CD4-positive, alpha-beta T cell (primary cell): ENCODE data around the gene SH3RF1. TPM values are rescaled to one million over a fixed set of nuclear protein-coding genes. Genes with fewer than 3 reads are reported as not detected.
A peak's percentile ranks its signal among the peaks of the same experiment; 100 is the strongest.

ENCODE experiments used
- ATAC-seq: fragments of 200-7000 bp; cut with Tn5 transposase; one replicate; pipeline ENCODE4 v1.10.0; 2022; ENCODE audit warnings: mild to moderate bottlenecking; ENCODE audit not compliant: poor library complexity
- CTCF ChIA-PET: fragments of 350-600 bp; sonication (Branson Sonifier 250); formaldehyde crosslinking; loops from one replicate; lab custom pipeline; 2021; ENCODE audit warnings: antibody characterized with exemption, inconsistent platforms; lab: Charles Lee
- POLR2A ChIA-PET: fragments of 350-600 bp; sonication (Branson Sonifier 250); formaldehyde crosslinking; loops from one replicate; lab custom pipeline; 2021; ENCODE audit warnings: antibody characterized with exemption, inconsistent platforms; lab: Charles Lee
- DNase-seq, 14 experiments: peaks; one replicate each; pipeline ENCODE4 v3.0.0-alpha.2; 2013 to 2020; ENCODE audit warnings: mixed read lengths in 2 of 14
- H3K27ac ChIP-seq, 2 donors: one replicate each; pipeline versions ENCODE4 v1.5.1 to v1.7.0; 2013; ENCODE audit warnings: low read length in 2 of 2, low read depth in 1 of 2, mild to moderate bottlenecking in 1 of 2
- H3K27me3 ChIP-seq, 2 experiments: 1 replicate in 1 of 2; 2 replicates in 1 of 2; pipeline versions ENCODE4 v1.6.1 to v1.7.0; 2013; ENCODE audit warnings: low read length in 2 of 2, control low read depth in 1 of 2, mild to moderate bottlenecking in 1 of 2, moderate library complexity in 1 of 2; ENCODE audit not compliant: insufficient read depth in 2 of 2, control insufficient read depth in 1 of 2
- H3K36me3 ChIP-seq: one replicate; pipeline ENCODE4 v1.6.1; 2013; ENCODE audit warnings: low read length, control low read depth; ENCODE audit not compliant: insufficient read depth
- H3K4me1 ChIP-seq: one replicate; pipeline ENCODE4 v1.6.1; 2013; ENCODE audit warnings: low read length, control low read depth; ENCODE audit not compliant: insufficient read depth
- H3K4me3 ChIP-seq: one replicate; pipeline ENCODE4 v1.5.1; 2013; ENCODE audit warnings: mild to moderate bottlenecking, low read length, moderate library complexity
- H3K9me3 ChIP-seq, 2 experiments: 1 replicate in 1 of 2; 2 replicates in 1 of 2; pipeline versions ENCODE4 v1.6.1 to v1.7.0; 2013; ENCODE audit warnings: low read length in 2 of 2, mild to moderate bottlenecking in 2 of 2, control low read depth in 1 of 2, moderate library complexity in 1 of 2; ENCODE audit not compliant: control insufficient read depth in 1 of 2, insufficient read depth in 1 of 2
- H3K27ac Mint-ChIP-seq: one replicate; pipeline ENCODE4 v1.8.0; 2020; ENCODE audit warnings: mixed read lengths
- H3K27me3 Mint-ChIP-seq: one replicate; pipeline ENCODE4 v1.8.0; 2021; ENCODE audit warnings: mixed read lengths
- H3K36me3 Mint-ChIP-seq: one replicate; pipeline ENCODE4 v1.8.0; 2021; ENCODE audit warnings: low read depth, mixed read lengths
- H3K4me1 Mint-ChIP-seq: one replicate; pipeline ENCODE4 v1.8.0; 2021; ENCODE audit warnings: low read depth, mixed read lengths
- H3K4me3 Mint-ChIP-seq: one replicate; pipeline ENCODE4 v1.8.0; 2020; ENCODE audit warnings: mild to moderate bottlenecking, mixed read lengths
- H3K9me3 Mint-ChIP-seq: one replicate; pipeline ENCODE4 v1.8.0; 2020; ENCODE audit warnings: mixed read lengths
- CTCF ChIP-seq: fragments of 200-600 bp; IDR thresholded peaks from one replicate; pipeline ENCODE4 v1.8.0; 2022; ENCODE audit warnings: antibody characterized with exemption, mild to moderate bottlenecking
- intact Hi-C, 2 experiments: fragments of 100-400 bp; cut with DNase I in 1 of 2; cut with micrococcal nuclease in 1 of 2; formaldehyde crosslinking; loops; one replicate each; pipeline versions ENCODE4 v1.15.1 to v1.9.0; 2023 to 2025; cut with DNase I, micrococcal nuclease
- total RNA-seq, 174 experiments: library from RNA in 2 of 174; stranded (reverse) in 2 of 174; gene quantifications; one replicate each; pipeline ENCODE4 v1.2.3 and lab custom pipeline; 2021 to 2026

The SH3RF1 gene
- total RNA-seq, 2 experiments from 2014 or later, result 0.25 TPM; not detected in 1

- Mint-ChIP-seq H3K9me3 (peaks cover 1% of the 10 kb centered on the region), H3K4me1 (no peaks in the 10 kb centered on the region), H3K36me3 (no peaks in the 10 kb centered on the region), H3K27me3 (peaks cover 5% of the 10 kb centered on the region), H3K27ac (no peak overlapping the region), H3K4me3 (no peak overlapping the region)
- CTCF ChIA-PET, result no interaction called here
- H3K4me3 ChIP-seq, result no peak overlapping the region
- POLR2A ChIA-PET, result no interaction called here
- TF ChIP-seq CTCF, result no peak
- H3K27me3 ChIP-seq, result no peaks in the 10 kb centered on the region
- H3K4me1 ChIP-seq, result no peaks in the 10 kb centered on the region
- no peak overlapping the region for H3K27ac ChIP-seq
- H3K36me3 ChIP-seq, result no peaks in the 10 kb centered on the region
- ATAC-seq, result no peak
- no peak for DNase-seq
- intact Hi-C loops, result no loop called here
- H3K9me3 ChIP-seq, result peaks cover 0 to 4% of the 10 kb centered on the region in 2 experiments
Observed at GRCh38 chr4:169313732-169314131, 43.0 kb upstream of the SH3RF1 start.

DNA sequence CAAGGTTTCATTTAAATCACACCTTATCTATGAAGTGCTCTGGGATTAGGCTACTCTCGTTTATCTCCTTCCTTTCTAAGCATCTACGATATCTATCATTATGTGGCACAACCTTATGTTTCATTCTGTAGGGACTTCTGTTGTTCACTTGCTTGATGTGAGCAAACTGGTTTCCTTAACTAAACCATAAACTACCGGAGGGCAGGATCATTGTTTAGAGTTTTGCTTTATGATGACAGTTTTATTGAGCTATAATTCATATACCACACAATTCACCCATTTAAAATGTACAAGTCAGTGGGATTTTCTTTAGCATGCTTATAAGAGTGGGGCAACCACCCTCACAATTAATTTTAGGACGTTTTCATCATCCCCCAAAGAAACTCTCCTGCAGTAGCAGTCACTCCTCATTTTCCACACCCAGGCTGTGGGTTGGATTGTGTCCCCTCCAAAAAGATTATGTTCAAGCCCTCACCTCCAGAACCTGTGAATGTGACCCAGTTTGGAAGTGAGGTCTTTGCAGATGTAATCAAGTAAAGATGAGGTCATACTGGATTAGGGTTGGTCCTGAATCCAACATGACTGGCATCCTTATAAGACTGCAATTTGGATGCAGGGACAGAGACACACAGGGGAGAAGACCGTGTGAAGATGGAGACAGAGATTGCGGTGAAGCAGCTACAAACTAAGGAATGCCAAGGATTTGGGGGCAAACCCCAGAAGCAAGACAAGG, 42.1 kb upstream of the SH3RF1 start:
- no peaks in the 10 kb centered on the region for H3K36me3 ChIP-seq
- no peak overlapping the region for H3K4me3 ChIP-seq
- H3K9me3 ChIP-seq, result no peaks in the 10 kb centered on the region
- CTCF ChIA-PET, result no interaction called here
- H3K4me3 Mint-ChIP-seq, result no peak overlapping the region
- intact Hi-C loops, result no loop called here
- no peak overlapping the region for H3K27ac ChIP-seq
- ATAC-seq (no peak), DNase-seq (no peak)
- no peaks in the 10 kb centered on the region for H3K27me3 ChIP-seq
- H3K27me3 Mint-ChIP-seq, result peaks cover 5% of the 10 kb centered on the region
- H3K9me3 Mint-ChIP-seq, result peaks cover 1% of the 10 kb centered on the region
- no peaks in the 10 kb centered on the region for H3K4me1 ChIP-seq
- H3K36me3 Mint-ChIP-seq, result no peaks in the 10 kb centered on the region
- H3K27ac Mint-ChIP-seq, result no peak overlapping the region
- TF ChIP-seq CTCF, result no peak
- no peaks in the 10 kb centered on the region for H3K4me1 Mint-ChIP-seq
- POLR2A ChIA-PET, result no interaction called here

DNA sequence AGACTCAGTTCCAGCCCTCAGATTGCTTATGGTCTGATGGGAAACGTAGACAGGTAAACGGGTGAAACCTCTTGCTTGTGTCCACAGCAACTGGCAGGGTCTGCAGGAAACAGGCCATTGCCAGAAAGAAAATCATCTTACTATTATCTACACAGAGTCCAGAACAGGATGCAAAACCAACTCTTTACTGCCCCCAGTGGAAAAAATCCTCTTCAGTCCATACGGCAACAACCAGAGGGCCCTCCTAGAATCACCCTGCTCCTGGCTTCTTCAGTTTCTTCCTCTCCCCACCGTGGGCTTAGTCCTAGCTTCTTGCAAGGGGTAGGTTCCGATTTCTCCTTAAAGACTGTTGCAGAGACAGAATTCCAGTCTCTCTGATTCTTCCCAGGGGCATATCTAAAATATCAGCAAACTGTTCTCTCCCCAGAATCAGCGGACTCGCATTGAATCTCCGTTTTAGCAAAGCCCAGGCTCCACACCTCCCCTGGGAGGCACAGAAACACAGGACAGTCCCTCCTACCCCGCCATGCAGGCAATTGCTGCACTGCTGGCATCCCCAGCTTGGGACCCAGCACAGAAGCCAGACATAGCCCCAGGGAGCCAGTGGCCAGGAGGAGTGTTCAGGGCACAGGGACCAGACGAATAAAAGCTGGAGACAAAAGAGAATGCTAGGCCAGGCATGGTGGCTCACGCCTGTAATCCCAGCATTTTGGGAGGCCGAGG, 41.0 kb upstream of the SH3RF1 start:
- Histone ChIP-seq H3K9me3 (no peaks in the 10 kb centered on the region), H3K36me3 (no peaks in the 10 kb centered on the region), H3K27ac (no peak overlapping the region), H3K4me1 (no peaks in the 10 kb centered on the region), H3K27me3 (no peaks in the 10 kb centered on the region), H3K4me3 (no peak overlapping the region)
- H3K36me3 Mint-ChIP-seq, result no peaks in the 10 kb centered on the region
- ATAC-seq (no peak), DNase-seq (peak in 3 of 14 experiments; percentile 3 to 14 (median 12))
- H3K9me3 Mint-ChIP-seq, result peaks cover 1% of the 10 kb centered on the region
- H3K27me3 Mint-ChIP-seq, result peaks cover 5% of the 10 kb centered on the region
- H3K4me3 Mint-ChIP-seq, result no peak overlapping the region
- POLR2A ChIA-PET, result no interaction called here
- TF ChIP-seq CTCF, result no peak
- H3K4me1 Mint-ChIP-seq, result no peaks in the 10 kb centered on the region
- intact Hi-C loops, result no loop called here
- H3K27ac Mint-ChIP-seq, result no peak overlapping the region
- CTCF ChIA-PET, result no interaction called here
